ENCODE measurements around the gene ZNF341. TPM values are rescaled to one million over a fixed set of nuclear protein-coding genes. Genes with fewer than 3 reads are reported as not detected.

Gene ZNF341
- total and polyA plus RNA-seq, 9 of the 15 experiments (the other 6 are each of a cell fraction or from before 2014, with no cell fraction given): 0.08 to 2.6 (median 1.0) TPM

DNA sequence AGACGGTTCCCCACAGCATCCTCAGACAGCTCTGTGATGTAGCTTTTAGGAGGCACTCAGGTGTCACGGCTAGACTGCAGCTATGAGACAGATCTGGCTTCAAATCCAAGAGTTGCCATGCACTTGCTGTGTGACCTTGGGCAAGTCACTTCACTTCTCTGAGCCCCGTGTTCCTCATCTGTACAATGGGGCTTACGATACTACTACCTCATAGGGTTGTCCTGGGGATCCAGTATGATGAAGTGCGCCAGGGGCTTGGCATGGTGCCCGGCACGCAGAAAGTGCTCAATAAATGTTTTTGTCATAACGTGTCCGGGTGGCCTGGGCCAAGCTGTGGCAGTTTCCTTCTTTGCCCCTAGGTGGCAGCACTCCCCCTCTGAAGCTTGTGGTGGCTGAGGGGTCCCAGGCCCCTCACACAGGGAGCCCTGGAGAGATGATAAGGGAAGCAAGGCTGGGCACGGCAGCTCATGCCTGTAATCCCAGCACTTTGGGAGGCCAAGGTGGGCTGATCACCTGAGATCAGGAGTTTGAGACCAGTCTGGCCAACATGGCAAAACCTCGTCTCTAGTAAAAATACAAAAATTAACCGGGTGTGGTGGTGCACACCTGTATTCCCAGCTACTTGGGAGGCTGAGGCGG, 60.3 kb downstream of the ZNF341 start:
- peak; percentile 90 for FAIRE-seq
- H3K4me2 ChIP-seq (ENCODE audit: insufficient read depth, low read length): no peak overlapping the region
- TF ChIP-seq MECOM (CRISPR knock-in tag; IDR thresholded peaks at IDR 0.05): no peak
- TF ChIP-seq ZNF175 (CRISPR knock-in tag; IDR thresholded peaks at IDR 0.05; ENCODE audit: low read depth): no peak
- TF ChIP-seq CTCF (IDR thresholded peaks at IDR 0.05 in 2 of 3, conservative IDR thresholded peaks at IDR 0.05 in 1 of 3; ENCODE audit: insufficient read depth in 2 of 3, low read depth in 1 of 3, low read length in 3 of 3): peak; percentile 72 to 86 (median 78)
- no peak for TF ChIP-seq FOXK2 (conservative IDR thresholded peaks at IDR 0.05 in 1 of 2, IDR thresholded peaks at IDR 0.05 in 1 of 2; ENCODE audit: low read depth in 2 of 2)
- 0 out of 2 replicates have a peak, but pooled peaks have one; percentile 20 for TF ChIP-seq TOE1 (IDR thresholded peaks at IDR 0.05; ENCODE audit: borderline replicate concordance)
- no peak for TF ChIP-seq TOE1 (CRISPR knock-in tag; IDR thresholded peaks at IDR 0.05; ENCODE audit: borderline replicate concordance, low read depth)
- no peak for TF ChIP-seq SMAD2 (IDR thresholded peaks at IDR 0.05; ENCODE audit: low read depth, low read length)
- no peak for TF ChIP-seq SAP30 (IDR thresholded peaks at IDR 0.05; ENCODE audit: borderline replicate concordance, insufficient read depth, low read depth, low read length, poor library complexity, severe bottlenecking)
- TF ChIP-seq U2AF2 (optimal IDR thresholded peaks at IDR 0.05; ENCODE audit: low read depth, low read length): no peak
- TF ChIP-seq HDAC2 (IDR thresholded peaks at IDR 0.05): peak; percentile 93
- peak; percentile 96; the same call in 1 of the 2 replicates for TF ChIP-seq CBX1 (IDR thresholded peaks at IDR 0.05; ENCODE audit: low read depth)
- no peak for TF ChIP-seq WHSC1 (IDR thresholded peaks at IDR 0.05; ENCODE audit: low read length)
- no peak for TF ChIP-seq SAFB2 (IDR thresholded peaks at IDR 0.05; ENCODE audit: borderline replicate concordance, low read depth, low read length, severe bottlenecking)
- no peak for TF ChIP-seq IRF9 (tag; IDR thresholded peaks at IDR 0.05)
- TF ChIP-seq RBM25 (IDR thresholded peaks at IDR 0.05; ENCODE audit: low read depth, low read length, severe bottlenecking): peak; percentile 98
- no peak for TF ChIP-seq ELK1 (CRISPR knock-in tag; IDR thresholded peaks at IDR 0.05)
- TF ChIP-seq, protein P1, sequence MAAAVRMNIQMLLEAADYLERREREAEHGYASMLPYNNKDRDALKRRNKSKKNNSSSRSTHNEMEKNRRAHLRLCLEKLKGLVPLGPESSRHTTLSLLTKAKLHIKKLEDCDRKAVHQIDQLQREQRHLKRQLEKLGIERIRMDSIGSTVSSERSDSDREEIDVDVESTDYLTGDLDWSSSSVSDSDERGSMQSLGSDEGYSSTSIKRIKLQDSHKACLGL (CRISPR knock-in tag; IDR thresholded peaks at IDR 0.05; ENCODE audit: borderline replicate concordance, poor library complexity, severe bottlenecking): no peak

More for the DNA sequence above, 60.3 kb downstream of the ZNF341 start:
- Histone ChIP-seq H3K9me1 (ENCODE audit: control insufficient read depth, insufficient read depth, low read length) (no peaks in the 10 kb centered on the region), H3K9me3 (replicated peaks; ENCODE audit: control insufficient read depth, insufficient read depth, low read depth, low read length) (no peaks in the 10 kb centered on the region), H2AFZ (ENCODE audit: low read depth, low read length) (0 out of 2 replicates have a peak overlapping the region, but pooled peaks have one; percentile 12), H3K27me3 (ENCODE audit: control insufficient read depth in 2 of 2, insufficient read depth in 2 of 2, low read length in 2 of 2) (no peaks in the 10 kb centered on the region), H3K9ac (ENCODE audit: insufficient read depth in 1 of 2, low read depth in 2 of 2, low read length in 2 of 2) (no peak overlapping the region), H3K4me1 (replicated peaks in 1 of 2; ENCODE audit: control insufficient read depth in 2 of 2, insufficient read depth in 2 of 2, low read length in 2 of 2) (peaks cover 8 to 19% of the 10 kb centered on the region in 2 experiments; a peak in 4 of 5 replicates), H3K79me2 (ENCODE audit: control insufficient read depth, insufficient read depth, low read length) (no peaks in the 10 kb centered on the region), H3K4me3 (no peak overlapping the region), H3K36me3 (ENCODE audit: control insufficient read depth, insufficient read depth, low read length) (no peaks in the 10 kb centered on the region), H3K27ac (ENCODE audit: extremely low read depth, low read depth, low read length) (no peak overlapping the region), H4K20me1 (replicated peaks; ENCODE audit: control insufficient read depth, insufficient read depth, low read length) (no peaks in the 10 kb centered on the region)
- peak; percentile 59 to 77 (median 74) for DNase-seq (ENCODE audit: extremely low read depth in 1 of 4, low spot score in 3 of 4)
- 28% methylated on average over 13 of the region's 13 CpGs for WGBS (ENCODE audit: insufficient coverage, low coverage, missing lambda C conversion rate)
- ChIA-PET CTCF (ENCODE audit: low intra/inter-chr PET ratio) (no interaction called here), POLR2A (interaction anchor here (0.7 kb wide), 1 partner anchor 10 kb away, joined by 3 read pairs; no protein-coding TSS in a partner anchor)
- in situ Hi-C loops (cut with MboI) (no loop called here), intact Hi-C loops (cut with micrococcal nuclease) (loop anchor here (5.0 to 10.0 kb wide), 3 partner anchors 70 to 273 kb away; no protein-coding TSS in a partner anchor)
- no TSS peak for BruUV-seq (replicated peaks)
- ATAC-seq: peak; percentile 83

Data from K562 (cell line).